Measurements from ENCODE around the gene CCER1.
"Not testable (repeated sequence)": the region's sequence is repeated elsewhere in the genome, so short reads cannot be mapped to it uniquely, and the experiment has no call there.

Gene CCER1

GRCh38 chr12:90989686-90990111, 34.7 kb upstream of the CCER1 start:
- Histone ChIP-seq H3K4me2 (ENCODE audit: low read length) (no peak overlapping the region), H3K4me3 (ENCODE audit: low read length) (no peak overlapping the region), H3K27me3 (ENCODE audit: low read depth, low read length) (no peaks in the 10 kb centered on the region), H3K4me1 (ENCODE audit: low read length) (peaks cover 4% of the 10 kb centered on the region; the same call in 1 of the 2 replicates), H3K27ac (ENCODE audit: low read length) (no peak overlapping the region), H3K9ac (ENCODE audit: low read length) (no peak overlapping the region), H2AFZ (ENCODE audit: low read depth, low read length) (no peak overlapping the region), H4K20me1 (ENCODE audit: insufficient read depth, low read length) (no peaks in the 10 kb centered on the region), H3K9me3 (ENCODE audit: insufficient read depth, low read length) (0 out of 2 replicates have a peak, but pooled peaks cover 6% of the 10 kb centered on the region), H3K79me2 (ENCODE audit: low read length) (no peaks in the 10 kb centered on the region), H3K36me3 (replicated peaks; ENCODE audit: low read depth, low read length) (no peaks in the 10 kb centered on the region)
- TF ChIP-seq EZH2phosphoT487 (IDR thresholded peaks at IDR 0.05; ENCODE audit: low read depth), result no peak
- TF ChIP-seq CTCF (IDR thresholded peaks at IDR 0.05; ENCODE audit: low read depth, low read length), result no peak

- H3K79me2 ChIP-seq (ENCODE audit: low read length), result no peaks in the 10 kb centered on the region
- H3K27ac ChIP-seq (ENCODE audit: low read length), result no peak overlapping the region
- H4K20me1 ChIP-seq (ENCODE audit: insufficient read depth, low read length), result no peaks in the 10 kb centered on the region
- no peaks in the 10 kb centered on the region for H3K27me3 ChIP-seq (ENCODE audit: low read depth, low read length)
- H3K4me1 ChIP-seq (ENCODE audit: low read length), result peaks cover 1% of the 10 kb centered on the region; the same call in 1 of the 2 replicates
- H3K9me3 ChIP-seq (ENCODE audit: insufficient read depth, low read length), result 0 out of 2 replicates have a peak, but pooled peaks cover 6% of the 10 kb centered on the region
- H3K36me3 ChIP-seq (replicated peaks; ENCODE audit: low read depth, low read length), result no peaks in the 10 kb centered on the region
- H3K4me2 ChIP-seq (ENCODE audit: low read length), result no peak overlapping the region
- H3K4me3 ChIP-seq (ENCODE audit: low read length), result no peak overlapping the region
- H3K9ac ChIP-seq (ENCODE audit: low read length), result no peak overlapping the region
- no peak overlapping the region for H2AFZ ChIP-seq (ENCODE audit: low read depth, low read length)
- 0 out of 2 replicates have a peak, but pooled peaks have one; percentile 11 for TF ChIP-seq CTCF (IDR thresholded peaks at IDR 0.05; ENCODE audit: low read depth, low read length)
- TF ChIP-seq EZH2phosphoT487 (IDR thresholded peaks at IDR 0.05; ENCODE audit: low read depth), result no peak
Measured at GRCh38 chr12:90987520-90987919, 32.5 kb upstream of the CCER1 start.

- H3K4me2 ChIP-seq (ENCODE audit: low read length), result no peak overlapping the region
- H3K9ac ChIP-seq (ENCODE audit: low read length), result no peak overlapping the region
- no peaks in the 10 kb centered on the region for H3K4me1 ChIP-seq (ENCODE audit: low read length)
- H2AFZ ChIP-seq (ENCODE audit: low read depth, low read length), result no peak overlapping the region
- H3K27ac ChIP-seq (ENCODE audit: low read length), result no peak overlapping the region
- 0 out of 2 replicates have a peak, but pooled peaks cover 6% of the 10 kb centered on the region for H3K9me3 ChIP-seq (ENCODE audit: insufficient read depth, low read length)
- no peaks in the 10 kb centered on the region for H3K79me2 ChIP-seq (ENCODE audit: low read length)
- no peaks in the 10 kb centered on the region for H3K36me3 ChIP-seq (replicated peaks; ENCODE audit: low read depth, low read length)
- H3K4me3 ChIP-seq (ENCODE audit: low read length), result no peak overlapping the region
- H3K27me3 ChIP-seq (ENCODE audit: low read depth, low read length), result no peaks in the 10 kb centered on the region
- TF ChIP-seq CTCF (IDR thresholded peaks at IDR 0.05; ENCODE audit: low read depth, low read length) (no peak), EZH2phosphoT487 (IDR thresholded peaks at IDR 0.05; ENCODE audit: low read depth) (no peak)
- H4K20me1 ChIP-seq (ENCODE audit: insufficient read depth, low read length), result no peaks in the 10 kb centered on the region
Measured at GRCh38 chr12:90987101-90987500, 32.1 kb upstream of the CCER1 start.

GRCh38 chr12:90985331-90985730, 30.4 kb upstream of the CCER1 start:
- not testable (repeated sequence) for H3K79me2 ChIP-seq (ENCODE audit: low read length); H3K4me1 ChIP-seq (ENCODE audit: low read length); H3K27ac ChIP-seq (ENCODE audit: low read length); H4K20me1 ChIP-seq (ENCODE audit: insufficient read depth, low read length); H3K27me3 ChIP-seq (ENCODE audit: low read depth, low read length); H2AFZ ChIP-seq (ENCODE audit: low read depth, low read length); H3K9me3 ChIP-seq (ENCODE audit: insufficient read depth, low read length); H3K4me3 ChIP-seq (ENCODE audit: low read length); H3K4me2 ChIP-seq (ENCODE audit: low read length); H3K36me3 ChIP-seq (replicated peaks; ENCODE audit: low read depth, low read length); H3K9ac ChIP-seq (ENCODE audit: low read length)
